SU-DHL-6 (cell line): ENCODE data around the gene AIDA.

ENCODE experiments used
- H2AFZ ChIP-seq: fragments of 200-600 bp; sonication (generic); 2 replicates; pipeline ENCODE4 v1.6.1; 2014; ENCODE audit warnings: low read depth, mild to moderate bottlenecking, moderate library complexity, mixed read lengths, antibody characterized with exemption, low read length; ENCODE audit not compliant: severe bottlenecking
- H3F3A ChIP-seq: fragments of 200-600 bp; shearing (Covaris generic); 2 replicates; pipeline ENCODE4 v1.6.0; 2016; ENCODE audit warnings: antibody characterized with exemption, mild to moderate bottlenecking; ENCODE audit not compliant: insufficient read depth
- H3K27ac ChIP-seq: fragments of 200-600 bp; sonication (generic); 2 replicates; pipeline ENCODE4 v1.5.1; 2016; ENCODE audit warnings: low read depth, mild to moderate bottlenecking, low read length, moderate library complexity, mixed read lengths
- H3K27me3 ChIP-seq: fragments of 200-600 bp; sonication (generic), shearing (Covaris generic); 2 replicates; pipeline ENCODE4 v1.6.0; 2014; ENCODE audit warnings: mild to moderate bottlenecking, low read length
- H3K36me3 ChIP-seq: fragments of 200-600 bp; sonication (generic); 2 replicates; pipeline ENCODE4 v1.6.1; 2014; ENCODE audit warnings: mild to moderate bottlenecking, low read length, mixed read lengths
- H3K4me2 ChIP-seq: fragments of 300-600, 200-600 bp; shearing (Covaris generic), sonication (generic); 2 replicates; pipeline ENCODE4 v1.6.0; 2014; ENCODE audit warnings: low read length, low read depth, mild to moderate bottlenecking; ENCODE audit not compliant: poor library complexity, severe bottlenecking
- H3K4me3 ChIP-seq: fragments of 200-600 bp; sonication (generic); 2 replicates; pipeline ENCODE4 v1.5.1; 2014; ENCODE audit warnings: antibody characterized with exemption, low read length, mild to moderate bottlenecking, mixed read lengths; ENCODE audit not compliant: insufficient read depth, poor library complexity, severe bottlenecking
- H3K79me2 ChIP-seq: fragments of 200-600 bp; sonication (generic); 2 replicates; pipeline ENCODE4 v1.6.1; 2014; ENCODE audit warnings: mild to moderate bottlenecking, low read length, moderate library complexity; ENCODE audit not compliant: insufficient read depth
- H3K9ac ChIP-seq: fragments of 200-600 bp; sonication (generic); 2 replicates; pipeline ENCODE4 v1.7.0; 2014; ENCODE audit warnings: mild to moderate bottlenecking, low read length
- H3K9me2 ChIP-seq: fragments of 200-600 bp; sonication (generic); replicated peaks from 2 replicates; pipeline ENCODE4 v1.6.1; 2014; ENCODE audit warnings: low read length; ENCODE audit not compliant: insufficient read depth
- H3K9me3 ChIP-seq: fragments of 200-600 bp; sonication (generic); 2 replicates; pipeline ENCODE4 v1.6.1; 2014; ENCODE audit warnings: low read length, mixed read lengths; ENCODE audit not compliant: insufficient read depth
- H4K20me1 ChIP-seq: fragments of 200-600 bp; sonication (generic); 2 replicates; pipeline ENCODE4 v1.6.1; 2014; ENCODE audit warnings: low read depth, mild to moderate bottlenecking, antibody characterized with exemption, low read length, moderate library complexity, mixed read lengths
- CTCF ChIP-seq: fragments of 200-600 bp; sonication (generic); IDR thresholded peaks from one replicate; pipeline ENCODE4 v1.5.1; 2017; ENCODE audit warnings: antibody characterized with exemption, mild to moderate bottlenecking, low read length, moderate library complexity; ENCODE audit not compliant: insufficient read depth, poor library complexity, severe bottlenecking
- EZH2phosphoT487 ChIP-seq: fragments of 200-600 bp; sonication (generic), shearing (Covaris generic); conservative IDR thresholded peaks from 2 replicates; pipeline ENCODE4 v1.6.1; 2018; ENCODE audit warnings: mild to moderate bottlenecking, antibody characterized with exemption, low read length, moderate library complexity, mixed read lengths

The AIDA gene

GRCh38 chr1:222696741-222697140 is 15.6 kb downstream of the AIDA start:
- Histone ChIP-seq H3K27ac (no peak overlapping the region), H3F3A (no peaks in the 10 kb centered on the region), H3K9me2 (no peaks in the 10 kb centered on the region), H3K79me2 (no peaks in the 10 kb centered on the region), H3K4me2 (no peak overlapping the region), H3K4me3 (no peak overlapping the region), H3K9me3 (no peaks in the 10 kb centered on the region), H3K9ac (no peak overlapping the region), H4K20me1 (no peaks in the 10 kb centered on the region), H3K27me3 (no peaks in the 10 kb centered on the region), H3K36me3 (no peaks in the 10 kb centered on the region), H2AFZ (no peak overlapping the region)
- no peak for TF ChIP-seq EZH2phosphoT487
- TF ChIP-seq CTCF = no peak

- H3K9me3 ChIP-seq = no peaks in the 10 kb centered on the region
- no peak overlapping the region for H3K27ac ChIP-seq
- no peak for TF ChIP-seq EZH2phosphoT487
- no peak for TF ChIP-seq CTCF
- H3K36me3 ChIP-seq = no peaks in the 10 kb centered on the region
- H3K4me2 ChIP-seq = no peak overlapping the region
- H3K9ac ChIP-seq = no peak overlapping the region
- H3K9me2 ChIP-seq = no peaks in the 10 kb centered on the region
- no peaks in the 10 kb centered on the region for H3K27me3 ChIP-seq
- H4K20me1 ChIP-seq = no peaks in the 10 kb centered on the region
- no peaks in the 10 kb centered on the region for H3K79me2 ChIP-seq
- no peaks in the 10 kb centered on the region; the same call in 1 of the 2 replicates for H3F3A ChIP-seq
- H3K4me3 ChIP-seq = no peak overlapping the region
- no peak overlapping the region for H2AFZ ChIP-seq
Observed at GRCh38 chr1:222694927-222695326, 17.4 kb downstream of the AIDA start.

GRCh38 chr1:222691016-222691415 is 21.3 kb downstream of the AIDA start:
- Histone ChIP-seq H4K20me1 (no peaks in the 10 kb centered on the region), H3K9me3 (no peaks in the 10 kb centered on the region), H3K36me3 (no peaks in the 10 kb centered on the region), H3F3A (no peaks in the 10 kb centered on the region; the same call in 1 of the 2 replicates), H3K27me3 (no peaks in the 10 kb centered on the region), H3K9me2 (no peaks in the 10 kb centered on the region), H3K9ac (no peak overlapping the region), H3K27ac (no peak overlapping the region), H2AFZ (no peak overlapping the region), H3K4me2 (no peak overlapping the region), H3K79me2 (no peaks in the 10 kb centered on the region), H3K4me3 (no peak overlapping the region)
- TF ChIP-seq EZH2phosphoT487 = no peak
- TF ChIP-seq CTCF = no peak

- TF ChIP-seq CTCF (no peak), EZH2phosphoT487 (no peak)
- Histone ChIP-seq H3K4me2 (no peak overlapping the region), H4K20me1 (no peaks in the 10 kb centered on the region), H3K36me3 (no peaks in the 10 kb centered on the region), H3K9me3 (no peaks in the 10 kb centered on the region), H3F3A (no peaks in the 10 kb centered on the region), H3K9me2 (no peaks in the 10 kb centered on the region), H3K27ac (no peak overlapping the region), H3K27me3 (no peaks in the 10 kb centered on the region), H2AFZ (no peak overlapping the region), H3K9ac (no peak overlapping the region), H3K4me3 (no peak overlapping the region), H3K79me2 (no peaks in the 10 kb centered on the region)
Observed at GRCh38 chr1:222680080-222680479, 32.2 kb downstream of the AIDA start.
